CD4-positive, alpha-beta T cell (primary cell): ENCODE measurements around the gene NOP16. TPM values are rescaled to one million over a fixed set of nuclear protein-coding genes. Genes with fewer than 3 reads are reported as not detected.

Experiments used
- ATAC-seq: fragments of 200-7000 bp; cut with Tn5 transposase; one replicate; pipeline ENCODE4 v1.10.0; 2022; ENCODE audit warnings: mild to moderate bottlenecking; ENCODE audit not compliant: poor library complexity
- CTCF ChIA-PET: fragments of 350-600 bp; sonication (Branson Sonifier 250); formaldehyde crosslinking; loops from one replicate; lab custom pipeline; 2021; ENCODE audit warnings: antibody characterized with exemption, inconsistent platforms; lab: Charles Lee
- POLR2A ChIA-PET: fragments of 350-600 bp; sonication (Branson Sonifier 250); formaldehyde crosslinking; loops from one replicate; lab custom pipeline; 2021; ENCODE audit warnings: antibody characterized with exemption, inconsistent platforms; lab: Charles Lee
- DNase-seq, 14 experiments: peaks; one replicate each; pipeline ENCODE4 v3.0.0-alpha.2; 2013 to 2020; ENCODE audit warnings: mixed read lengths in 2 of 14
- H3K27ac ChIP-seq, 2 donors: one replicate each; pipeline versions ENCODE4 v1.5.1 to v1.7.0; 2013; ENCODE audit warnings: low read length in 2 of 2, low read depth in 1 of 2, mild to moderate bottlenecking in 1 of 2
- H3K27me3 ChIP-seq, 2 experiments: 1 replicate in 1 of 2; 2 replicates in 1 of 2; pipeline versions ENCODE4 v1.6.1 to v1.7.0; 2013; ENCODE audit warnings: low read length in 2 of 2, control low read depth in 1 of 2, mild to moderate bottlenecking in 1 of 2, moderate library complexity in 1 of 2; ENCODE audit not compliant: insufficient read depth in 2 of 2, control insufficient read depth in 1 of 2
- H3K36me3 ChIP-seq: one replicate; pipeline ENCODE4 v1.6.1; 2013; ENCODE audit warnings: low read length, control low read depth; ENCODE audit not compliant: insufficient read depth
- H3K4me1 ChIP-seq: one replicate; pipeline ENCODE4 v1.6.1; 2013; ENCODE audit warnings: low read length, control low read depth; ENCODE audit not compliant: insufficient read depth
- H3K4me3 ChIP-seq: one replicate; pipeline ENCODE4 v1.5.1; 2013; ENCODE audit warnings: mild to moderate bottlenecking, low read length, moderate library complexity
- H3K9me3 ChIP-seq, 2 experiments: 1 replicate in 1 of 2; 2 replicates in 1 of 2; pipeline versions ENCODE4 v1.6.1 to v1.7.0; 2013; ENCODE audit warnings: low read length in 2 of 2, mild to moderate bottlenecking in 2 of 2, control low read depth in 1 of 2, moderate library complexity in 1 of 2; ENCODE audit not compliant: control insufficient read depth in 1 of 2, insufficient read depth in 1 of 2
- H3K27ac Mint-ChIP-seq: one replicate; pipeline ENCODE4 v1.8.0; 2020; ENCODE audit warnings: mixed read lengths
- H3K27me3 Mint-ChIP-seq: one replicate; pipeline ENCODE4 v1.8.0; 2021; ENCODE audit warnings: mixed read lengths
- H3K36me3 Mint-ChIP-seq: one replicate; pipeline ENCODE4 v1.8.0; 2021; ENCODE audit warnings: low read depth, mixed read lengths
- H3K4me1 Mint-ChIP-seq: one replicate; pipeline ENCODE4 v1.8.0; 2021; ENCODE audit warnings: low read depth, mixed read lengths
- H3K4me3 Mint-ChIP-seq: one replicate; pipeline ENCODE4 v1.8.0; 2020; ENCODE audit warnings: mild to moderate bottlenecking, mixed read lengths
- H3K9me3 Mint-ChIP-seq: one replicate; pipeline ENCODE4 v1.8.0; 2020; ENCODE audit warnings: mixed read lengths
- CTCF ChIP-seq: fragments of 200-600 bp; IDR thresholded peaks from one replicate; pipeline ENCODE4 v1.8.0; 2022; ENCODE audit warnings: antibody characterized with exemption, mild to moderate bottlenecking
- intact Hi-C, 2 experiments: fragments of 100-400 bp; cut with DNase I in 1 of 2; cut with micrococcal nuclease in 1 of 2; formaldehyde crosslinking; loops; one replicate each; pipeline versions ENCODE4 v1.15.1 to v1.9.0; 2023 to 2025; cut with DNase I, micrococcal nuclease
- total RNA-seq, 174 experiments: library from RNA in 2 of 174; stranded (reverse) in 2 of 174; gene quantifications; one replicate each; pipeline ENCODE4 v1.2.3 and lab custom pipeline; 2021 to 2026

The NOP16 gene
- total RNA-seq, 2 experiments from 2014 or later, result 12.0 to 14.5 TPM

GRCh38 chr5:176392526-176392925, 4.1 kb upstream of the NOP16 start:
- H3K9me3 Mint-ChIP-seq, result no peaks in the 10 kb centered on the region
- Histone ChIP-seq H3K4me3 (no peak overlapping the region), H3K27ac (no peak overlapping the region), H3K9me3 (peaks cover 0 to 5% of the 10 kb centered on the region in 2 experiments), H3K36me3 (peaks cover 25% of the 10 kb centered on the region), H3K27me3 (no peaks in the 10 kb centered on the region), H3K4me1 (peaks cover 22% of the 10 kb centered on the region)
- H3K4me3 Mint-ChIP-seq, result no peak overlapping the region
- ChIA-PET POLR2A (no interaction called here), CTCF (no interaction called here)
- peak in 1 of 14 experiments; percentile 20 for DNase-seq
- peaks cover 17% of the 10 kb centered on the region for H3K4me1 Mint-ChIP-seq
- intact Hi-C loops, result loop anchor here in 1 of 2 experiments (1.0 kb wide), 1 partner anchor 21 kb away; no protein-coding TSS in a partner anchor
- no peak overlapping the region for H3K27ac Mint-ChIP-seq
- ATAC-seq, result no peak
- no peaks in the 10 kb centered on the region for H3K27me3 Mint-ChIP-seq
- H3K36me3 Mint-ChIP-seq, result peaks cover 45% of the 10 kb centered on the region
- no peak for TF ChIP-seq CTCF

- no peak for DNase-seq
- H3K4me1 Mint-ChIP-seq, result peaks cover 22% of the 10 kb centered on the region
- no peak for ATAC-seq
- H3K4me3 Mint-ChIP-seq, result peak overlapping the region; percentile 38
- Histone ChIP-seq H3K9me3 (peaks cover 0 to 5% of the 10 kb centered on the region in 2 experiments), H3K27me3 (no peaks in the 10 kb centered on the region), H3K36me3 (peaks cover 25% of the 10 kb centered on the region), H3K27ac (no peak overlapping the region), H3K4me1 (peaks cover 28% of the 10 kb centered on the region), H3K4me3 (no peak overlapping the region)
- no peak for TF ChIP-seq CTCF
- no peaks in the 10 kb centered on the region for H3K9me3 Mint-ChIP-seq
- H3K27ac Mint-ChIP-seq, result peak overlapping the region; percentile 97
- CTCF ChIA-PET, result interaction anchor here (1.9 kb wide), 1 partner anchor 56 kb away, joined by 5 read pairs; the partner anchor contains the start of gene FAF2
- intact Hi-C loops, result loop anchor here in 1 of 2 experiments (1.0 to 2.0 kb wide), 2 partner anchors 21 to 257 kb away; no protein-coding TSS in a partner anchor
- H3K36me3 Mint-ChIP-seq, result peaks cover 46% of the 10 kb centered on the region
- POLR2A ChIA-PET, result interaction anchor here (1.2 kb wide), 1 partner anchor 24 kb away, joined by 3 read pairs; no protein-coding TSS in a partner anchor
- H3K27me3 Mint-ChIP-seq, result no peaks in the 10 kb centered on the region
Measured at GRCh38 chr5:176391999-176392398, 3.6 kb upstream of the NOP16 start.

GRCh38 chr5:176391479-176391878, 3.1 kb upstream of the NOP16 start:
- Mint-ChIP-seq H3K27me3 (no peaks in the 10 kb centered on the region), H3K27ac (peak overlapping the region; percentile 97), H3K4me1 (peaks cover 27% of the 10 kb centered on the region), H3K4me3 (peak overlapping the region; percentile 38), H3K9me3 (no peaks in the 10 kb centered on the region), H3K36me3 (peaks cover 46% of the 10 kb centered on the region)
- peaks cover 33% of the 10 kb centered on the region for H3K4me1 ChIP-seq
- DNase-seq (no peak), ATAC-seq (no peak)
- ChIA-PET POLR2A (interaction anchor here (1.2 to 4.8 kb wide), 3 partner anchors 24 to 146 kb away, joined by 3 to 77 read pairs (median 29); partner anchors contain the start of genes KIAA1191 and RNF44), CTCF (interaction anchor here (1.9 kb wide), 1 partner anchor 57 kb away, joined by 5 read pairs; the partner anchor contains the start of gene FAF2)
- no peak overlapping the region for H3K27ac ChIP-seq
- intact Hi-C loops, result loop anchor here in 1 of 2 experiments (2.0 kb wide), 1 partner anchor 257 kb away; no protein-coding TSS in a partner anchor
- no peak for TF ChIP-seq CTCF
- H3K36me3 ChIP-seq, result peaks cover 24% of the 10 kb centered on the region
- H3K9me3 ChIP-seq, result peaks cover 0 to 5% of the 10 kb centered on the region in 2 experiments
- H3K4me3 ChIP-seq, result no peak overlapping the region
- no peaks in the 10 kb centered on the region for H3K27me3 ChIP-seq
